ENCODE data around the gene SLC25A5. TPM values are rescaled to one million over a fixed set of nuclear protein-coding genes. Genes with fewer than 3 reads are reported as not detected.
A peak's percentile ranks its signal among the peaks of the same experiment; 100 is the strongest.

The SLC25A5 gene
- total RNA-seq, 2 donors from 2014 or later = 92.9 to 235 TPM

DNA sequence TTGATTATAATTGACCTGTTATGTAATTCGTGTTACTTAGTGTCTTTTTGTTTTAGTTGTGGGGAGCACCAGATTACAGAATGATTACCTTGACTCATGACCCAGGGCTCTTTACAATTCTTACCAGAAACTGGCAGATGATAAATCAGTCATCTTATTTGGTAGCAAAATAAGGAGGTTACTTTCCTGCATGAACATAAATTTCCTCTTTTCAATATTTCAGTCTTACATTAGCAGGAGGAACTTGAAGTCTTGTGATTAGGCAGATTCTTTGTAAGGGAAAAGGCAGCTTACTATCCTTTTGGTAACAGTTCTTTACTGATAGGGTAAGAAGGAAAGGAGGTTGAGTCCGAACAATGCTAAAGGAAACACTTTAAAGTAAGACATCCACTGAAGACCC lies 26.0 kb upstream of the SLC25A5 start:
- TF ChIP-seq, protein P1, sequence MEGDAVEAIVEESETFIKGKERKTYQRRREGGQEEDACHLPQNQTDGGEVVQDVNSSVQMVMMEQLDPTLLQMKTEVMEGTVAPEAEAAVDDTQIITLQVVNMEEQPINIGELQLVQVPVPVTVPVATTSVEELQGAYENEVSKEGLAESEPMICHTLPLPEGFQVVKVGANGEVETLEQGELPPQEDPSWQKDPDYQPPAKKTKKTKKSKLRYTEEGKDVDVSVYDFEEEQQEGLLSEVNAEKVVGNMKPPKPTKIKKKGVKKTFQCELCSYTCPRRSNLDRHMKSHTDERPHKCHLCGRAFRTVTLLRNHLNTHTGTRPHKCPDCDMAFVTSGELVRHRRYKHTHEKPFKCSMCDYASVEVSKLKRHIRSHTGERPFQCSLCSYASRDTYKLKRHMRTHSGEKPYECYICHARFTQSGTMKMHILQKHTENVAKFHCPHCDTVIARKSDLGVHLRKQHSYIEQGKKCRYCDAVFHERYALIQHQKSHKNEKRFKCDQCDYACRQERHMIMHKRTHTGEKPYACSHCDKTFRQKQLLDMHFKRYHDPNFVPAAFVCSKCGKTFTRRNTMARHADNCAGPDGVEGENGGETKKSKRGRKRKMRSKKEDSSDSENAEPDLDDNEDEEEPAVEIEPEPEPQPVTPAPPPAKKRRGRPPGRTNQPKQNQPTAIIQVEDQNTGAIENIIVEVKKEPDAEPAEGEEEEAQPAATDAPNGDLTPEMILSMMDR (IDR thresholded peaks at IDR 0.05) = no peak
- no peak for TF ChIP-seq POLR2A (IDR thresholded peaks at IDR 0.05)
- intact Hi-C loops (cut with DNase I) = no loop called here
- H3K4me1 ChIP-seq = no peaks in the 10 kb centered on the region

DNA sequence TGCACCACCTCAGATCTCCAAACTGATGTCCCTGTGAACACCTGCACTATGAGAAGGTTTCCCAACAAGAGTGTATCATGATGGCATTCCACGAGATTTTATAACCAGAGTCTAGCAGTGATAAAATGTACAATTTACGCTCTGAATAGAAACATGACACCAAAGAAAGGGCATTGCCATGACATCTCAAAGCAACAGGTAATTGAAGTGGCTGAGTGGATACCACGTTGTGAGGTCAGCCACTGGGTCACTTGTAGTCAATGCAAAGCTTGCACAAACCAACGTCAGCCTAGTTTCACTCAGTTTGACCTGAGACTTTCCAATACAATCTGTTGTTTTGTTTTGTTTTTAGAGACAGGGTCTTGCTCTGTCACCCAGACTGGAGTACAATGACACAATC lies 15.0 kb upstream of the SLC25A5 start:
- Histone ChIP-seq H3K27ac (no peak overlapping the region), H3K27me3 (no peaks in the 10 kb centered on the region), H3K36me3 (replicated peaks in 1 of 2; ENCODE audit: insufficient read depth in 1 of 2, low read depth in 2 of 2) (no peaks in the 10 kb centered on the region), H3K4me1 (no peaks in the 10 kb centered on the region), H3K9me3 (no peaks in the 10 kb centered on the region), H3K4me3 (no peak overlapping the region)
- intact Hi-C loops (cut with DNase I) = no loop called here
- ATAC-seq (no peak), DNase-seq (no peak)
- 62 to 92% methylated on average over 4 of the region's 4 CpGs for WGBS, 2 donors
- TF ChIP-seq, protein P1 (IDR thresholded peaks at IDR 0.05) = no peak
- no peak for TF ChIP-seq POLR2A (IDR thresholded peaks at IDR 0.05)

More for the DNA sequence above, 26.0 kb upstream of the SLC25A5 start:
- ATAC-seq (no peak), DNase-seq (no peak)
- no peaks in the 10 kb centered on the region for H3K9me3 ChIP-seq
- WGBS, 2 donors = 62 to 69% methylated on average over 2 of the region's 2 CpGs
- no peaks in the 10 kb centered on the region for H3K27me3 ChIP-seq
- H3K4me3 ChIP-seq = no peak overlapping the region
- no peaks in the 10 kb centered on the region for H3K36me3 ChIP-seq (replicated peaks in 1 of 2; ENCODE audit: insufficient read depth in 1 of 2, low read depth in 2 of 2)
- no peak overlapping the region for H3K27ac ChIP-seq

DNA sequence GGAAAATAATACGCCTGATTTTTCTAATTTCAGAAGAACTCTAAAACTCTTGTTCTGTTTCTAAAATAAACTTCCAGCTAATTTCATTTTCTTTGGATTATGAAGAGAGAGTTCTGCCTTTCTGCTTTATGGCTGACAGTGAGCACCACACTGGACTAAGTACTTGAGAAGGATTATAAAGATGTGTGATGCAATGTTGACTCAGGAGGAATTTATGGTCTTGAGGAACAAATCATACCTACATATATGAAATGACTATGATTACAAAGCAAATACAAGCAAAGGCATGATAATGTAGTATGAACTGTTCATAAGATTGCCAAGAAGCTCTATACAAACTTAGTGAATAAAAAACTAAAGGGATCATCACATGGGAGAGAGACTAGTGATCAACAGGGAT lies 13.0 kb upstream of the SLC25A5 start:
- intact Hi-C loops (cut with DNase I) = no loop called here
- Histone ChIP-seq H3K27ac (no peak overlapping the region), H3K4me1 (no peaks in the 10 kb centered on the region), H3K36me3 (replicated peaks in 1 of 2; ENCODE audit: insufficient read depth in 1 of 2, low read depth in 2 of 2) (no peaks in the 10 kb centered on the region), H3K27me3 (no peaks in the 10 kb centered on the region), H3K9me3 (no peaks in the 10 kb centered on the region), H3K4me3 (no peak overlapping the region)
- TF ChIP-seq, protein P1 (IDR thresholded peaks at IDR 0.05) = no peak
- no peak for TF ChIP-seq POLR2A (IDR thresholded peaks at IDR 0.05)
- ATAC-seq (no peak), DNase-seq (no peak)
- 94 to 100% methylated on average over 1 of the region's 1 CpG for WGBS, 2 donors

DNA sequence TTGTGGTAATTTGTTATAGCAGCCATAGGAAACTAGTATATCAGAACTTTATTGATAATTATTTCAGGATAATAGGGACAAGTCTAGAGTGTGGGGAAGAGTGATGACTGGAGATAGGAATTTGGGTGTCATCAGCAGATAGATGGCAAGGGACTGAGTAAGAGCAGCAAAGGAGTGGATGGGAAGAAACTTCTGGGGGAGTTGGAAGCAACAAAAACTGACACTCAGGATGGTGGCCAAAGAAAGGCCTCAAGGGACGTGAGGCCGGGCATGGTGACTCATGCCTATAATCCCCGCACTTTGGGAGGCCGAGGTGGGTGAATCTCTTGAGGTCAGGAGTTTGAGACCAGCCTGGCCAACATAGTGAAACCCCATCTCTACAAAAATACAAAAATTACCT lies 9.1 kb upstream of the SLC25A5 start:
- DNase-seq = no peak
- WGBS, 2 donors = 91 to 94% methylated on average over 3 to 4 of the region's 4 CpGs

DNA sequence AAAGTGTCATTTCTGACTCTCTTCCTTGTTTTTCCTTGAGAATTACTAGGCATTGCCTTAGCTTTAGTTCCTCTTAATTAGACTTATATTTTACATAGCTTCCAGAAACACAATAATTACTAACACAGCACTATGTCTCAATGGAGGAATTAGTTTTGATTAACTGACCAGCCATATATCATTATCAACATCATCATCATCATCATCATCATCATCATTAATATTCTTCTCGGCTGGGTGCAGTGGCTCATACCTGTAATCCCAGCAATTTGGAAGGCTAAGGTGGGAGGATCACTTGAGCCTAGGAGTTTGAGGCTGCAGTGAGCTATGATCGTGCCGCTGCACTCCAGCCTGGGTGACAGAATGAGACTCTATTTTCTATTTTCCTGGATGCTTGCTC lies 2.7 kb upstream of the SLC25A5 start:
- intact Hi-C loops (cut with DNase I) = no loop called here
- no peaks in the 10 kb centered on the region for H3K9me3 ChIP-seq
- no peak for ATAC-seq
- peak overlapping the region in 2 of 4 donors; percentile 96 to 98 for H3K27ac ChIP-seq
- WGBS, 2 donors = 88 to 97% methylated on average over 3 of the region's 3 CpGs
- H3K4me1 ChIP-seq = peaks cover 8% of the 10 kb centered on the region
- TF ChIP-seq POLR2A (IDR thresholded peaks at IDR 0.05) = no peak
- TF ChIP-seq, protein P1 (IDR thresholded peaks at IDR 0.05) = no peak
- no peaks in the 10 kb centered on the region for H3K27me3 ChIP-seq
- peaks cover 0 to 2% of the 10 kb centered on the region in 2 donors for H3K36me3 ChIP-seq (replicated peaks in 1 of 2; ENCODE audit: insufficient read depth in 1 of 2, low read depth in 2 of 2)
- H3K4me3 ChIP-seq = no peak overlapping the region
- DNase-seq = no peak

More for the DNA sequence above, 9.1 kb upstream of the SLC25A5 start:
- no peaks in the 10 kb centered on the region for H3K27me3 ChIP-seq
- no peak for ATAC-seq
- intact Hi-C loops (cut with DNase I) = no loop called here
- H3K9me3 ChIP-seq = no peaks in the 10 kb centered on the region
- no peak overlapping the region for H3K27ac ChIP-seq
- H3K4me3 ChIP-seq = no peak overlapping the region
- no peaks in the 10 kb centered on the region for H3K4me1 ChIP-seq
- TF ChIP-seq, protein P1 (IDR thresholded peaks at IDR 0.05) = no peak
- no peak for TF ChIP-seq POLR2A (IDR thresholded peaks at IDR 0.05)
- H3K36me3 ChIP-seq (replicated peaks in 1 of 2; ENCODE audit: insufficient read depth in 1 of 2, low read depth in 2 of 2) = no peaks in the 10 kb centered on the region

Measured in body of pancreas (tissue), 4 donors.